Activated CD4-positive, alpha-beta T cell treated with anti-CD3 and anti-CD28 coated beads for 36 hours (primary cell): ENCODE measurements around the gene SCGB1A1. TPM values are rescaled to one million over a fixed set of nuclear protein-coding genes. Genes with fewer than 3 reads are reported as not detected.
"Not testable (repeated sequence)": the region's sequence is repeated elsewhere in the genome, so short reads cannot be mapped to it uniquely, and the experiment has no call there.

Experiments used
- ATAC-seq: fragments of 200-7000 bp; cut with Tn5 transposase; one replicate; pipeline ENCODE4 v1.10.0; 2021; ENCODE audit warnings: mild to moderate bottlenecking, moderate library complexity
- CTCF ChIA-PET: fragments of 350-600 bp; sonication (Branson Sonifier 250); formaldehyde crosslinking; loops from one replicate; lab custom pipeline; 2021; ENCODE audit warnings: antibody characterized with exemption; lab: Charles Lee
- POLR2A ChIA-PET: fragments of 350-600 bp; sonication (Branson Sonifier 250); formaldehyde crosslinking; loops from one replicate; lab custom pipeline; 2021; ENCODE audit warnings: antibody characterized with exemption, inconsistent platforms; lab: Charles Lee
- DNase-seq: peaks from one replicate; pipeline ENCODE4 v3.0.0-alpha.2; 2020
- H3K27ac Mint-ChIP-seq: one replicate; pipeline ENCODE4 v1.8.0; 2021; ENCODE audit warnings: mixed read lengths
- H3K27me3 Mint-ChIP-seq: one replicate; pipeline ENCODE4 v1.8.0; 2021; ENCODE audit warnings: mixed read lengths
- H3K36me3 Mint-ChIP-seq: one replicate; pipeline ENCODE4 v1.8.0; 2021; ENCODE audit warnings: low read depth, mixed read lengths
- H3K4me1 Mint-ChIP-seq: one replicate; pipeline ENCODE4 v1.8.0; 2021; ENCODE audit warnings: mixed read lengths
- H3K4me3 Mint-ChIP-seq: one replicate; pipeline ENCODE4 v1.8.0; 2021; ENCODE audit warnings: mild to moderate bottlenecking, moderate library complexity, mixed read lengths
- H3K9me3 Mint-ChIP-seq: one replicate; pipeline ENCODE4 v1.8.0; 2021; ENCODE audit warnings: low read depth, mixed read lengths
- intact Hi-C, 2 experiments: fragments of 100-400 bp; cut with DNase I in 1 of 2; cut with micrococcal nuclease in 1 of 2; formaldehyde crosslinking; loops; one replicate each; pipeline versions ENCODE4 v1.14.2 to v1.15.1; 2022 to 2024; cut with DNase I, micrococcal nuclease
- total RNA-seq, 2 experiments: library from RNA; stranded (reverse); gene quantifications; one replicate each; pipeline ENCODE4 v1.2.3, GENCODE V29; 2021

SCGB1A1 gene
- not detected for total RNA-seq

DNA sequence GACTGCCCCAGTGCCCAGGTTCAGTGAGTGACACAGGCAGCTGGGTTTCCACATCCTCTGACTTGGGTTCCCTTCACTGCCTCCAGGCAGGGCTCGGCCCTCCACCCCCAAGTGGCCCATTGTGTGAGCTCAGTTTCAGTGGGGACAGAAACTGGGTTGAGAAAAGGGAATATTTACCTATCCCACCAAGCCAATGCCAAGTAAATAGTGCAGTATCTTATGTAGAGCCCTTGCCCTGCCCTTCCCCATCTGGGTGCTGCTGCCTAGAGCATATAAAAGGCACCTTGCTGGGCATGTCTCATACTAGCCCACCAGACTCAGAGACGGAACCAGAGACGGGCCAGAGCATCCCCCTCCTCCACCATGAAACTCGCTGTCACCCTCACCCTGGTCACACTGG is at the start of gene SCGB1A1:
Gene SCGB1A1 (plus strand): TSS at position 301 of the 400 bp plus-strand sequence. CDS start 63 bp downstream, at position 364.
- H3K4me1 Mint-ChIP-seq = no peaks in the 10 kb centered on the region
- CTCF ChIA-PET = interaction anchor here (0.6 kb wide), 2 partner anchors 48 to 1125 kb away, joined by 3 to 4 read pairs; no protein-coding TSS in a partner anchor
- H3K9me3 Mint-ChIP-seq = no peaks in the 10 kb centered on the region
- ATAC-seq (no peak), DNase-seq (no peak)
- H3K27me3 Mint-ChIP-seq = no peaks in the 10 kb centered on the region
- POLR2A ChIA-PET = no interaction called here
- no peak within 1 kb of the TSS for H3K27ac Mint-ChIP-seq
- intact Hi-C loops = no loop called here
- no peaks in the 10 kb centered on the region for H3K36me3 Mint-ChIP-seq
- no peak within 1 kb of the TSS for H3K4me3 Mint-ChIP-seq

GRCh38 chr11:62370743-62371440 is 47.9 kb upstream of the SCGB1A1 start:
- peak overlapping the region; percentile 94 for H3K27ac Mint-ChIP-seq
- POLR2A ChIA-PET = no interaction called here
- no peaks in the 10 kb centered on the region for H3K36me3 Mint-ChIP-seq
- intact Hi-C loops = loop anchor here in 1 of 2 experiments (2.0 kb wide), 1 partner anchor 30 kb away; no protein-coding TSS in a partner anchor
- H3K4me3 Mint-ChIP-seq = peak overlapping the region; percentile 58
- H3K27me3 Mint-ChIP-seq = no peaks in the 10 kb centered on the region
- CTCF ChIA-PET = interaction anchor here (0.6 to 1.6 kb wide), 5 partner anchors 18 to 109 kb away, joined by 3 to 7 read pairs (median 4); no protein-coding TSS in a partner anchor
- H3K4me1 Mint-ChIP-seq = peaks cover 7% of the 10 kb centered on the region
- DNase-seq (peak; percentile 78), ATAC-seq (peak; percentile 94)
- H3K9me3 Mint-ChIP-seq = no peaks in the 10 kb centered on the region

- Mint-ChIP-seq H3K27ac (no peak overlapping the region), H3K27me3 (no peaks in the 10 kb centered on the region), H3K4me1 (peaks cover 7% of the 10 kb centered on the region), H3K4me3 (no peak overlapping the region), H3K36me3 (no peaks in the 10 kb centered on the region), H3K9me3 (no peaks in the 10 kb centered on the region)
- ATAC-seq (peak; percentile 47), DNase-seq (peak; percentile 41)
- intact Hi-C loops = no loop called here
- CTCF ChIA-PET = interaction anchor here (0.6 to 0.8 kb wide), 2 partner anchors 33 to 192 kb away, joined by 3 to 4 read pairs; no protein-coding TSS in a partner anchor
- POLR2A ChIA-PET = no interaction called here
These were observed 46.0 kb upstream of the SCGB1A1 start for GRCh38 chr11:62372871-62373270.

DNA sequence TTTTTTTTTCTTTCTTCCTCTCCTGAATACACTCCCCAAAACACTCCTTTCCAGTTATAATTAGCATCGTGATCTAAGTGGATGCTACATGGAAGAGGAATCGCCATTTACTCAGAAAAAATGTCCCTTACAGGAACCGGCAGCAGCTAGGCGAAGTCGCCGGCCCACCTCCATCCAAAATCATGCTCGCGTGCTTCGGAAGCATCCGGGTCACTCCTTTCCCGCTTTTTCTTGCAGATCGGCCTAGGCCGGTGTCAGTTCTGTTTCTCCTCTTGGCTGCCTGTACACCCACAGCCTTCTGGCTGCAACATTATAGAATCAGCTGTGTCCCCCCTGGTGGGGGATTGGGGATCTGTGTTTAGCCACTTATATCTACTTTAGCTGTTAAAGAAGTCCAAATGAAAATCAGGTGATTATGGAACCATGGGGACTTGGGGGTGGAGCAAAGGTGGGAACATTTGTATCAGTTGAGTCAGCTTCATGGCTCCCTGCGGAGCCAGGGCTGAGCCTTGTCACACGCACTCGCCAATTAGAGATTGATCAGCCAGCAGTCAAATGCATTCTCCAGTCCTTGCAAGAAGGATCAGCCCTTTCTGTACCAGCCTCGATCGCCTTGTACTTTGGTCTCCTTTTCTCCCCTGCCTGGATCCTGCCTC is 45.2 kb upstream of the SCGB1A1 start:
- intact Hi-C loops = no loop called here
- DNase-seq (no peak), ATAC-seq (no peak)
- Mint-ChIP-seq H3K4me3 (no peak overlapping the region), H3K27ac (no peak overlapping the region), H3K27me3 (no peaks in the 10 kb centered on the region), H3K9me3 (no peaks in the 10 kb centered on the region), H3K36me3 (no peaks in the 10 kb centered on the region), H3K4me1 (peaks cover 7% of the 10 kb centered on the region)
- ChIA-PET CTCF (interaction anchor here (0.5 to 2.6 kb wide), 3 partner anchors 33 to 585 kb away, joined by 3 to 10 read pairs (median 4); no protein-coding TSS in a partner anchor), POLR2A (no interaction called here)

GRCh38 chr11:62374801-62375200 is 44.0 kb upstream of the SCGB1A1 start:
- CTCF ChIA-PET = interaction anchor here (1.6 to 2.6 kb wide), 2 partner anchors 34 to 37 kb away, joined by 4 to 10 read pairs; no protein-coding TSS in a partner anchor
- no peak for DNase-seq

DNA sequence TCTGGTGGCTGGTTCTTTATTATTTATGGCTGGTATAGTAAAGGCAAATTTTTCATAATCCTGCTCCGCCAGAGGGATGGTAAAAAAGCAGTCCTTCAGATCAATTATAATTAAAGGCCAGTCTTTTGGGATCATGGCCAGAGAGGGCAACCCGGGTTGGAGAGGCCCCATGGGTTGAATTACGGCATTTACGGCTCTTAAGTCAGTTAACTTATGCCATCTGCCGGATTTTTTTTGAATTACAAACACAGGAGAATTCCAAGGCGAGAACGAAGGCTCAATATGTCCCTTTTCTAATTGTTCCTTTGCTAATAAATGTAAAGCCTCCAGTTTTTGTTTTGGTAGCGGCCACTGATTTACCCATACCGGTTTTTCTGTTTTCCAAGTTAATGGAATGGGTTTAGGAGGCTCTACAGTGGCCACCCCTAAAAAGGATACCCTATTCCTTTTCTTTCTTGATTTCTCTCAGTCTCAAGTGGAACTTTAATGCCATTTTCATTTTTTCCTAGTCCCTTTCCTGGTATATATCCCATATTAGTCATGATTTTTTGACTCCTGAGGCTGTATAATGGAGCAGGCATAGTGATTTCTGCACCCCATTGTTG is 40.3 kb upstream of the SCGB1A1 start:
- POLR2A ChIA-PET, H3K9me3 Mint-ChIP-seq, H3K27me3 Mint-ChIP-seq, ATAC-seq, H3K36me3 Mint-ChIP-seq, H3K27ac Mint-ChIP-seq, H3K4me3 Mint-ChIP-seq, H3K4me1 Mint-ChIP-seq: not testable (repeated sequence)
- CTCF ChIA-PET = interaction anchor here (0.7 to 2.1 kb wide), 6 partner anchors 12 to 39 kb away, joined by 3 to 48 read pairs (median 6); partner anchors contain the start of gene ASRGL1
- intact Hi-C loops = loop anchor here (1.0 to 5.0 kb wide), 3 partner anchors 38 to 207 kb away; no protein-coding TSS in a partner anchor
- DNase-seq = peak; percentile 29

More at GRCh38 chr11:62374801-62375200, 44.0 kb upstream of the SCGB1A1 start:
- H3K9me3 Mint-ChIP-seq = no peaks in the 10 kb centered on the region
- POLR2A ChIA-PET = no interaction called here
- H3K36me3 Mint-ChIP-seq = no peaks in the 10 kb centered on the region
- H3K27me3 Mint-ChIP-seq = no peaks in the 10 kb centered on the region
- intact Hi-C loops = loop anchor here in 1 of 2 experiments (5.0 kb wide), 1 partner anchor 158 kb away; no protein-coding TSS in a partner anchor
- no peak for ATAC-seq
- H3K4me1 Mint-ChIP-seq = peaks cover 7% of the 10 kb centered on the region
- H3K27ac Mint-ChIP-seq = no peak overlapping the region
- H3K4me3 Mint-ChIP-seq = no peak overlapping the region

GRCh38 chr11:62379586-62379985 is 39.2 kb upstream of the SCGB1A1 start:
- not testable (repeated sequence) for DNase-seq

DNA sequence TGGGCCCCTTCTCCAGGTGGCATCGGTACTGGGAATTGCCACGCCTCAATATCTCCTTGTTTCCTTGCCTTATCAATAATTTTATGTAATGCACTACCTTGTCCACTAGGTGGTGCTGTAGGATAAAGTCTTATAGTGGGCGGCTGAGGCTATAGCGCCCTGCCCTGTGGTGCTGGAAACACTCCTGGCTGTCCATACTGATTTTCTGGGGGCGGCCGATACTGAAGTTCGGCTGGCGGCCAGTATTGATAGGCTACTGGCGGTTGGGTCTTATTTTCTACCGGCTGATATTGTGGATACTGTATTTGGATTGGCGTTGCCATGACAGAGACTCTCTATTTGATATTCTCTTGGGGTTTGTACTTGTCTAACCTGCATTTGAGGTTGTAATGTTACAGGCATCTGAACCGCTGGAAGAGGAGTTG is 38.0 kb upstream of the SCGB1A1 start:
- H3K9me3 Mint-ChIP-seq, POLR2A ChIA-PET, H3K27me3 Mint-ChIP-seq, H3K4me1 Mint-ChIP-seq, H3K36me3 Mint-ChIP-seq, H3K27ac Mint-ChIP-seq, H3K4me3 Mint-ChIP-seq: not testable (repeated sequence)
- ATAC-seq (peak; percentile 66), DNase-seq (peak; percentile 58)
- intact Hi-C loops = loop anchor here (1.0 to 5.0 kb wide), 4 partner anchors 12 to 161 kb away; no protein-coding TSS in a partner anchor
- CTCF ChIA-PET = interaction anchor here (0.7 to 1.8 kb wide), 8 partner anchors 19 to 539 kb away, joined by 3 to 12 read pairs (median 3); no protein-coding TSS in a partner anchor

More at GRCh38 chr11:62379586-62379985, 39.2 kb upstream of the SCGB1A1 start:
- POLR2A ChIA-PET, ATAC-seq, H3K27ac Mint-ChIP-seq, H3K9me3 Mint-ChIP-seq, H3K4me1 Mint-ChIP-seq, H3K27me3 Mint-ChIP-seq, H3K4me3 Mint-ChIP-seq, H3K36me3 Mint-ChIP-seq: not testable (repeated sequence)
- CTCF ChIA-PET = interaction anchor here (0.6 to 1.8 kb wide), 17 partner anchors 12 to 315 kb away, joined by 3 to 12 read pairs (median 3); no protein-coding TSS in a partner anchor
- intact Hi-C loops = loop anchor here in 1 of 2 experiments (5.0 kb wide), 1 partner anchor 162 kb away; no protein-coding TSS in a partner anchor

- CTCF ChIA-PET = interaction anchor here (0.6 kb wide), 1 partner anchor 321 kb away, joined by 3 read pairs; no protein-coding TSS in a partner anchor
- H3K9me3 Mint-ChIP-seq = no peaks in the 10 kb centered on the region
- POLR2A ChIA-PET = no interaction called here
- no peaks in the 10 kb centered on the region for H3K27me3 Mint-ChIP-seq
- H3K27ac Mint-ChIP-seq = no peak overlapping the region
- DNase-seq (no peak), ATAC-seq (no peak)
- H3K4me1 Mint-ChIP-seq = peaks cover 10% of the 10 kb centered on the region
- no peak overlapping the region for H3K4me3 Mint-ChIP-seq
- H3K36me3 Mint-ChIP-seq = no peaks in the 10 kb centered on the region
- intact Hi-C loops = loop anchor here in 1 of 2 experiments (5.0 kb wide), 1 partner anchor 158 kb away; no protein-coding TSS in a partner anchor
These were observed 35.0 kb upstream of the SCGB1A1 start for GRCh38 chr11:62383822-62384221.

DNA sequence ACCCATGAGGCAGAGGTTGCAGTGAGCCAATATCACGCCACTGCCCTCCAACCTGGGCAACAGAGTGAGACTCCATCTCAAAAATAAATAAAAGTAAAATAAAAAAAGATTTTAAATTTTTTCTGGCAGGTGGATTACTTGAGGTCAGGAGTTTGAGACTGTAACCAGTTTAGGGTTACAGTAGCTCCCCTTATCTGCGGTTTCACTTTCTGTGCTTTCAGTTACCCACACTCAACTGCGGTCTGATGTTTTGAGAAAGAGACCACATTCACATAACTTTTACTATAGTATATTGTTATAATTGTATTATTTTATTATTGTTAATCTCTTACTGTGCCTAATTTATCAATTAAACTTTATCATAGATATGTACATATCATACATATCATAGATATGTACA is 32.8 kb upstream of the SCGB1A1 start:
- DNase-seq, H3K27ac Mint-ChIP-seq, H3K4me1 Mint-ChIP-seq, ATAC-seq, H3K36me3 Mint-ChIP-seq, POLR2A ChIA-PET, H3K9me3 Mint-ChIP-seq, intact Hi-C loops, H3K4me3 Mint-ChIP-seq, H3K27me3 Mint-ChIP-seq: not testable (repeated sequence)
- CTCF ChIA-PET = interaction anchor here (1.0 to 1.2 kb wide), 2 partner anchors 10 to 38 kb away, joined by 3 to 5 read pairs; no protein-coding TSS in a partner anchor
